Small intestine (tissue), 7 donors: ENCODE measurements around the gene CASR. TPM values are rescaled to one million over a fixed set of nuclear protein-coding genes. Genes with fewer than 3 reads are reported as not detected.
A peak's percentile ranks its signal among the peaks of the same experiment; 100 is the strongest.

Source experiments
- DNase-seq, 2 donors: peaks; one replicate each; pipeline versions ENCODE4 v3.0.0 to v3.0.0-alpha.2; 2013
- FAIRE-seq: peaks from 2 replicates; lab custom pipeline; 2012; peaks lifted over from hg19 to GRCh38; lab: Jason Lieb, UNC
- H3K27ac ChIP-seq, 3 donors: one replicate each; pipeline ENCODE4 v1.5.1; 2013; ENCODE audit warnings: low read length in 2 of 3, mild to moderate bottlenecking in 2 of 3, control low read depth in 1 of 3, inconsistent platforms in 1 of 3, low read depth in 1 of 3, moderate library complexity in 1 of 3
- H3K27me3 ChIP-seq, 3 donors: one replicate each; pipeline ENCODE4 v1.6.1; 2013; ENCODE audit warnings: low read length in 3 of 3, inconsistent platforms in 1 of 3; ENCODE audit not compliant: control insufficient read depth in 3 of 3, insufficient read depth in 3 of 3
- H3K36me3 ChIP-seq, 3 donors: one replicate each; pipeline ENCODE4 v1.6.1; 2013; ENCODE audit warnings: low read length in 3 of 3, inconsistent platforms in 1 of 3, low read depth in 1 of 3, mild to moderate bottlenecking in 1 of 3, moderate library complexity in 1 of 3; ENCODE audit not compliant: control insufficient read depth in 3 of 3, insufficient read depth in 2 of 3
- H3K4me1 ChIP-seq, 3 donors: one replicate each; pipeline ENCODE4 v1.6.1; 2013; ENCODE audit warnings: low read length in 2 of 3, inconsistent platforms in 1 of 3, low read depth in 1 of 3, mild to moderate bottlenecking in 1 of 3, moderate library complexity in 1 of 3; ENCODE audit not compliant: control insufficient read depth in 3 of 3, insufficient read depth in 2 of 3
- H3K4me3 ChIP-seq, 3 donors: one replicate each; pipeline ENCODE4 v1.5.1; 2013; ENCODE audit warnings: low read length in 3 of 3, control low read depth in 1 of 3, inconsistent platforms in 1 of 3, low read depth in 1 of 3, mild to moderate bottlenecking in 1 of 3, moderate library complexity in 1 of 3
- H3K9me3 ChIP-seq, 2 donors: one replicate each; pipeline ENCODE4 v1.6.1; 2013; ENCODE audit warnings: low read depth in 1 of 2, low read length in 1 of 2; ENCODE audit not compliant: control insufficient read depth in 2 of 2, insufficient read depth in 1 of 2
- WGBS, 3 donors: extraction: QIAGEN DNeasy Blood & Tissue Kit; methylation state at CpG; one replicate each; pipeline ENCODE4 v1.1.7; 2013; 5-methylcytosine and 5-hydroxymethylcytosine counted together
- polyA plus RNA-seq, 4 donors: library from polyadenylated mRNA; stranded (reverse) in 3 of 4; unstranded in 1 of 4; fragments of 200-250 nt in 3 of 4; fragments of 120-200 nt in 1 of 4; gene quantifications; one replicate each; pipeline versions ENCODE4 v1.2.1 to v1.2.3, GENCODE V29; 2013
- donor health status: healthy with polysubstance abuse.
- donor health status: control.
- donor health status: control.
- donor health status: Bipolar disorder and iron deficiency.
- donor health status: healthy.

Gene CASR
- polyA plus RNA-seq, 4 donors: 0.19 to 1.7 (median 0.22) TPM; not detected in 1

- FAIRE-seq: no peak
- no peaks in the 10 kb centered on the region for H3K36me3 ChIP-seq
- WGBS, 3 donors: 58 to 80% (median 66%) methylated on average over 2 of the region's 2 CpGs
- H3K27me3 ChIP-seq: no peaks in the 10 kb centered on the region
- no peak overlapping the region for H3K4me3 ChIP-seq
- no peaks in the 10 kb centered on the region for H3K4me1 ChIP-seq
- H3K27ac ChIP-seq: no peak overlapping the region
- no peak for DNase-seq
- peaks cover 0 to 5% of the 10 kb centered on the region in 2 donors for H3K9me3 ChIP-seq
These were observed 114.8 kb downstream of the CASR start for GRCh38 chr3:122298239-122298638.

- DNase-seq: no peak
- Histone ChIP-seq H3K4me1 (no peaks in the 10 kb centered on the region), H3K27ac (no peak overlapping the region), H3K27me3 (no peaks in the 10 kb centered on the region), H3K36me3 (no peaks in the 10 kb centered on the region), H3K4me3 (no peak overlapping the region), H3K9me3 (peaks cover 0 to 5% of the 10 kb centered on the region in 2 donors)
- no peak for FAIRE-seq
These were observed 115.7 kb downstream of the CASR start for GRCh38 chr3:122299215-122299614.

- Histone ChIP-seq H3K36me3 (no peaks in the 10 kb centered on the region), H3K9me3 (peaks cover 0 to 5% of the 10 kb centered on the region in 2 donors), H3K27me3 (no peaks in the 10 kb centered on the region), H3K27ac (no peak overlapping the region), H3K4me3 (no peak overlapping the region), H3K4me1 (no peaks in the 10 kb centered on the region)
- DNase-seq (peak; percentile 24 to 50), FAIRE-seq (peak; percentile 98)
- WGBS, 3 donors: 86 to 90% (median 88%) methylated on average over 12 of the region's 12 CpGs
These were observed 116.5 kb downstream of the CASR start for GRCh38 chr3:122299872-122300460.

- no peak for FAIRE-seq
- Histone ChIP-seq H3K4me1 (peaks cover 0 to 5% (median 0%) of the 10 kb centered on the region in 3 donors), H3K27ac (no peak overlapping the region), H3K9me3 (peaks cover 0 to 5% of the 10 kb centered on the region in 2 donors), H3K27me3 (no peaks in the 10 kb centered on the region), H3K36me3 (no peaks in the 10 kb centered on the region), H3K4me3 (no peak overlapping the region)
- no peak for DNase-seq
These were observed 117.6 kb downstream of the CASR start for GRCh38 chr3:122301063-122301462.

GRCh38 chr3:122305818-122306621, 122.6 kb downstream of the CASR start:
- peak; percentile 58 to 77 for DNase-seq
- no peaks in the 10 kb centered on the region for H3K36me3 ChIP-seq
- H3K27ac ChIP-seq: no peak overlapping the region
- H3K27me3 ChIP-seq: no peaks in the 10 kb centered on the region
- peaks cover 0 to 5% (median 0%) of the 10 kb centered on the region in 3 donors for H3K4me1 ChIP-seq
- no peaks in the 10 kb centered on the region for H3K9me3 ChIP-seq
- H3K4me3 ChIP-seq: no peak overlapping the region
- FAIRE-seq: no peak
- 10 to 33% (median 19%) methylated on average over 3 of the region's 3 CpGs for WGBS, 3 donors

- FAIRE-seq (no peak), DNase-seq (no peak)
- no peak overlapping the region for H3K27ac ChIP-seq
- WGBS, 3 donors: 50 to 51% (median 50%) methylated on average over 2 of the region's 2 CpGs
- no peaks in the 10 kb centered on the region for H3K9me3 ChIP-seq
- no peak overlapping the region for H3K4me3 ChIP-seq
- no peaks in the 10 kb centered on the region for H3K27me3 ChIP-seq
- H3K36me3 ChIP-seq: no peaks in the 10 kb centered on the region
- H3K4me1 ChIP-seq: peaks cover 0 to 5% (median 0%) of the 10 kb centered on the region in 3 donors
These were observed 123.1 kb downstream of the CASR start for GRCh38 chr3:122306622-122306953.

GRCh38 chr3:122307094-122307687, 123.7 kb downstream of the CASR start:
- Histone ChIP-seq H3K4me3 (no peak overlapping the region), H3K9me3 (no peaks in the 10 kb centered on the region), H3K36me3 (no peaks in the 10 kb centered on the region), H3K4me1 (peaks cover 0 to 5% (median 0%) of the 10 kb centered on the region in 3 donors), H3K27me3 (no peaks in the 10 kb centered on the region), H3K27ac (no peak overlapping the region)
- DNase-seq (no peak), FAIRE-seq (no peak)
- 72 to 87% (median 76%) methylated on average over 4 of the region's 4 CpGs for WGBS, 3 donors

GRCh38 chr3:122307976-122308375, 124.5 kb downstream of the CASR start:
- H3K27me3 ChIP-seq: no peaks in the 10 kb centered on the region
- no peaks in the 10 kb centered on the region for H3K36me3 ChIP-seq
- FAIRE-seq: no peak
- H3K27ac ChIP-seq: no peak overlapping the region
- H3K4me1 ChIP-seq: peaks cover 0 to 5% (median 0%) of the 10 kb centered on the region in 3 donors
- H3K9me3 ChIP-seq: no peaks in the 10 kb centered on the region
- H3K4me3 ChIP-seq: no peak overlapping the region
- DNase-seq: no peak
